Ectodermal cell (in vitro differentiated cells): ENCODE results near the gene OPA1.

Source experiments
- H3K27ac ChIP-seq: 2 replicates; pipeline ENCODE4 v1.7.0; 2013; ENCODE audit warnings: mild to moderate bottlenecking, low read depth, low read length; ENCODE audit not compliant: insufficient read depth, poor library complexity, severe bottlenecking
- H3K27me3 ChIP-seq: 2 replicates; pipeline ENCODE4 v1.7.0; 2013; ENCODE audit warnings: mild to moderate bottlenecking, low read length; ENCODE audit not compliant: insufficient read depth, control insufficient read depth, poor library complexity, severe bottlenecking
- H3K36me3 ChIP-seq: one replicate; pipeline ENCODE4 v1.7.0; 2013; ENCODE audit warnings: low read length; ENCODE audit not compliant: control insufficient read depth, insufficient read depth
- H3K4me1 ChIP-seq: one replicate; pipeline ENCODE4 v1.7.0; 2013; ENCODE audit warnings: low read length; ENCODE audit not compliant: control insufficient read depth, insufficient read depth
- H3K4me3 ChIP-seq: 2 replicates; pipeline ENCODE4 v1.7.0; 2013; ENCODE audit warnings: low read depth, low read length, control low read depth; ENCODE audit not compliant: insufficient read depth
- H3K9me3 ChIP-seq: 2 replicates; pipeline ENCODE4 v1.7.0; 2013; ENCODE audit warnings: mild to moderate bottlenecking, low read length, moderate library complexity; ENCODE audit not compliant: control insufficient read depth
- WGBS, 2 experiments: methylation state at CpG; one replicate each; pipeline ENCODE4 v1.1.7; 2013; ENCODE audit warnings: missing lambda C conversion rate in 2 of 2; 5-methylcytosine and 5-hydroxymethylcytosine counted together

The OPA1 gene

DNA sequence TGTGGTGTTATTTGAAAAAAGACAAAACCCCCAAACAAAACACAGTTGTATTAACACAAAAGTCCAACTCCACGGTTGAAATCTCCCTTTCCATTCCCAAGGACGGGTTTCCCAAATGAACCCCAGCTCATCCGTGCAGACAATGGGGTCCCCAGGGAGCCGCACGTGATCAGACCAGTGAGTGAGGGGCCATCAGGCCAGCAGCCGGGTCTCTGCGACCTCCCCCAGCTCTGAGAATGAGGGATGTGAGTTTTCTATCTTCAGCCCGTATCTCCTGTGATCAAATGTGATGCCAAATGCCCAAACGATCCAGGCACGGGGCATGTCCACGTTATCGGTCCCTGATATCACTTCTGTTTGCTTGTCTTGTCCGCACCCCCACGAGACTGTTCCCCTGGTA is 138.0 kb downstream of the OPA1 start:
- Histone ChIP-seq H3K4me3 (no peak overlapping the region), H3K4me1 (peaks cover 8% of the 10 kb centered on the region), H3K27ac (no peak overlapping the region), H3K27me3 (peaks cover 6% of the 10 kb centered on the region), H3K36me3 (no peaks in the 10 kb centered on the region), H3K9me3 (no peaks in the 10 kb centered on the region)
- WGBS, 2 experiments, result 59 to 63% methylated on average over 14 of the region's 14 CpGs

DNA sequence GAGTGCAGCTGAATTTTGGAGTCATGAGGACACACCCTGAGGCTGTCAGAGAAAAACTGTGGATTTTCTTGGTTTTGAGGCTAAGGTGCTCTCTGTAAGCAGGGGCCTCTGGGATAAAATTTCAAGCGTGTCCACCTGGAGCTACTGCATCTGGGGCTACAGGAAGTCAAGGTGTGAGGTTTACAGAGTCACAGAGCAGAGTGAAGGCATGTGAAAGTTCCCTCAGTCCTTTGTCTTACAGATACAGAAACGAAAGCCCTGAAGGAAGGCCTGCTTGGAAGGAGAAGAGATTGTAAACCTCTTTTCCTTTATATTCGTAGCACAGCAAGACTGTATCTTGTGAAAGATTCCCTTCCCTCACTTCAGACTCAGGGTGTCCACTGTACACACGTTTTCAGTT is 138.6 kb downstream of the OPA1 start:
- Histone ChIP-seq H3K4me1 (peaks cover 8% of the 10 kb centered on the region), H3K36me3 (no peaks in the 10 kb centered on the region), H3K27ac (no peak overlapping the region), H3K27me3 (peaks cover 6% of the 10 kb centered on the region), H3K4me3 (no peak overlapping the region), H3K9me3 (no peaks in the 10 kb centered on the region)
- 74 to 78% methylated on average over 4 of the region's 4 CpGs for WGBS, 2 experiments

DNA sequence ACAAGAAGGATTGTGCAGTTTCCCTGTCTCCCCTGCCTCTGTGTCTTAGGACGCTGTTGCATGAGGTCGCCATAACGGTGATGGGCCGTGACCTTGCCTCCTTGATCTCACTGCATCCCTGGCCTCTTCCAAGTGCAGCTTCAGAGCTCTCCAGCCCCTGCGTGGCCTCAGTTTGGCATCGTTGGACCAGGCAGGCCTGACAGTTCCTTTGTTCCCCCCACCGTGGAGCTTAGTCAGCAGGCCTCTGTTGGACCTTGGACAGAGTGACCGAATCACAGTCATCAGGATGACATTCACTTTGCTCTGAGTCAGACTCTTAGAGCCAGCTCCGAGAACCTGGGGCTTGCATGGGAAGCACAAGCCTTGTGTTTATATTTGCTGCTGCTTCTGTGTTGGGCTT is 139.4 kb downstream of the OPA1 start:
- Histone ChIP-seq H3K27ac (no peak overlapping the region), H3K36me3 (no peaks in the 10 kb centered on the region), H3K4me3 (no peak overlapping the region), H3K4me1 (peaks cover 8% of the 10 kb centered on the region), H3K9me3 (no peaks in the 10 kb centered on the region), H3K27me3 (peaks cover 6% of the 10 kb centered on the region)
- 93 to 95% methylated on average over 9 of the region's 9 CpGs for WGBS, 2 experiments

DNA sequence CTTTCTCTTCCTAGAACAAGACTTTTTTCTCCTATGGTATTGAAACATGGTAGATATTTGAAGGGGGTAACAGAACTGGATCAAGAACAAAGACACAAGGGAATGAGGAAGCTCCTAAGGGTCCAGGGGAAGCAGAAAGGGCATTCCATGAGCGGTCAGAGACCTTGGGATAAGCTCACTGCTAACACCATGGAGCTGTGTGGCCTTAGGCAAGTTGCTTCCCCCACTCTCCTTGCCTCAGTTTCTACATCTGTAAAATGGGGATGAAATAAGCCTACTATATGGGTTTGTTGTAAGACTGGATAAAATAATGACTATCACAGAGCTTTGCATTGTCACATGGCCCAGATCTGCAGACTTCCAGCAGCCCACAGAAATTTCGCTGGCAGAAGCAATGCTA is 139.8 kb downstream of the OPA1 start:
- WGBS, 2 experiments, result 94 to 98% methylated on average over 2 of the region's 2 CpGs
- Histone ChIP-seq H3K27me3 (peaks cover 6% of the 10 kb centered on the region), H3K27ac (no peak overlapping the region), H3K4me3 (no peak overlapping the region), H3K4me1 (peaks cover 8% of the 10 kb centered on the region), H3K9me3 (no peaks in the 10 kb centered on the region), H3K36me3 (no peaks in the 10 kb centered on the region)

DNA sequence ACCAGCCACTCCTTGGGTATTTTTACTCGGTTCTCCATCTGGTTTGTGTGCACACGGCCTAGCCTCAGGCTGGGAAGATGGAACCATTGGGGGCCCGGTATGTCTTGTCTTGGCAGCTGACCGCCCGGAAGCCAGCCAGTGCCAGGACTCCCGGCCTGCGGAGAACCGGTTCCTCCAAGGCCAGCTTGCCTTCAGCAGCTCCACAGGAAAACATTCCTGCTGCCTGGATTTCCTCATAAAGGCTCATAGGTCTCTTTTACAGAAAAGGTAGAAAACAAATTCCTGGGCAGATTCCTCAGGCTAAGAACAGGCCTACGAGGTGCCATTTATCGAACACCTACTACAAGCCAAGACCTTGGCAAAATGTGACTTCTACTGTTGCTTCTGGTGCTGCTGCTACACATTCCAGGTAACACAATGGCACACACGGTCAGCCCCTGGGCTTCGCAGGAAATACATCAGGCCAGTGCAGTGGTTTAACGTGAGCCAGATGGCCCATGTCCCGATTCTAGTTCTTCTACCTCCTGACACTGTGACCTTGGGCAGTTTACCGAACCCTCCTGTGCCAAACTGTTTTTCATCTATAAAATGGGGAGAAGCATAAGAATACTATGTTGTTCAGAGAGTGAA is 141.8 kb downstream of the OPA1 start:
- Histone ChIP-seq H3K27me3 (no peaks in the 10 kb centered on the region), H3K36me3 (no peaks in the 10 kb centered on the region), H3K4me1 (peaks cover 8% of the 10 kb centered on the region), H3K4me3 (no peak overlapping the region), H3K9me3 (no peaks in the 10 kb centered on the region), H3K27ac (no peak overlapping the region)
- 89 to 90% methylated on average over 15 of the region's 15 CpGs for WGBS, 2 experiments

DNA sequence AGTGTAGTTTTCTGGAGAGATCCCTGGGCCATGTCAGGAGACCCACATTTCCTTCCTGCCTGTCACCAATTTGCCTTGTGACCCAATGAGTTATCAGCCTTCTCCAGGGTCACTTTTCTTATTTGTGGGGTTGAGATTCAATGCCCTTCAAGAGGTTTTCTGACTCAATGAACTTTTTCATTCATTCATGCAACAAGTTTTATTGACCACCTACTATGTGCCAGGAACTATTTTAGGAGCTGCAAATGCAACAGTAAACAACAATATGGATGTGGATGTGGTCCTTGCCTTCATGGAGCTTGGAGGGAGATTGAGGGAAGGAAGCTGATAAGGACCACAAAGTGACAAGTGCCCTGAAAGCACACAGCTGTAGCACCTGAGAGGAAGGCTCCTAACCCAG is 142.8 kb downstream of the OPA1 start:
- Histone ChIP-seq H3K9me3 (no peaks in the 10 kb centered on the region), H3K4me1 (peaks cover 1% of the 10 kb centered on the region), H3K27ac (no peak overlapping the region), H3K4me3 (no peak overlapping the region), H3K27me3 (no peaks in the 10 kb centered on the region), H3K36me3 (no peaks in the 10 kb centered on the region)

DNA sequence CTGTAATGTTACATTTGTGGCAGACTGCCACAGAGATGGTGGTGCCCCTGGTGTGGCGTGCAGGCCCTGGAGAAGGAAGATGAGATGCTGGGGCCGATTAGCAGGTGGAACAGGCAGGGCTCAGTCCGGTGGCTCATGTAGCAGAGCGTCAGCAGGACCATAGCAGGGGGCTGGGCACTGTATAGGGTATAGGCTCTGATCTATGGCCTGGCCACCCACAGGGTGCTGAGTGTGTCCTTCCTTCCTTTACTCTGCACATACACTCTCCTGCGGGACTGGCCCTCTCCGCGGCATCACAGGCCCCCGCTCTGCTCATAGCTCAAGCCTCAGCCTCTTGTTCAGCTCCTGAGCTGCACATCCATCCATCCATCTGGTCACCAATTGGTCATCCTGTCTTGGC is 143.6 kb downstream of the OPA1 start:
- H3K36me3 ChIP-seq, result no peaks in the 10 kb centered on the region
- H3K4me3 ChIP-seq, result no peak overlapping the region
- H3K9me3 ChIP-seq, result no peaks in the 10 kb centered on the region
- 95 to 96% methylated on average over 8 of the region's 8 CpGs for WGBS, 2 experiments
- no peaks in the 10 kb centered on the region for H3K4me1 ChIP-seq
- no peak overlapping the region for H3K27ac ChIP-seq
- H3K27me3 ChIP-seq, result no peaks in the 10 kb centered on the region

DNA sequence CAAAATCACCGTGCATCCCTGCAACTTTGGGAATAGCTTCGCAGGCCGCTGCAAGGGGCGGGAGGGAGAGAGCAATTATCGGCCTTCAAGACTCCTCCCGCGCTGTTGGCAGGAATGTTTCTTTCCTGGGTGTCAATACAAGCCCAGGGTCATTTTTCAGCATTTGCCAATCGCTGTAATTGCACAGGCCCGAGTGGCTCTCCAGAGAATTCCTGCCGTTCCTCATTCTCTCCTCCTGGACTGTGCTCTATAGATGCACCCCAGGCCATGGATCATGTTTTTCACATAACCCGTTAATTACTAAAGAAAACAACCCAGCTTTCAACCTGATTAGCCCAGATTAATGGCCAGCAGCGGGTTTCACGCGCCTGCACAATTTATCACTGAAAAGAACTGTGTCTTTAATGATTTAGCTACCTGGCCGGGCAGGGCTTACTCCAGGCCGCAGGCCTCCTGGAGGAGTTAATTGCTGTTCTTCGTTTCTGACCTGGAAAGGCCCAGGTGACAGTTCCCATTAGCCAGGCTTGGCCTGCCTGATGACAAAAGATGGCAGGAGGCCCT is 144.3 kb downstream of the OPA1 start:
- 86 to 87% methylated on average over 17 of the region's 17 CpGs for WGBS, 2 experiments
- Histone ChIP-seq H3K36me3 (no peaks in the 10 kb centered on the region), H3K27ac (no peak overlapping the region), H3K4me3 (no peak overlapping the region), H3K27me3 (no peaks in the 10 kb centered on the region), H3K4me1 (no peaks in the 10 kb centered on the region), H3K9me3 (no peaks in the 10 kb centered on the region)

DNA sequence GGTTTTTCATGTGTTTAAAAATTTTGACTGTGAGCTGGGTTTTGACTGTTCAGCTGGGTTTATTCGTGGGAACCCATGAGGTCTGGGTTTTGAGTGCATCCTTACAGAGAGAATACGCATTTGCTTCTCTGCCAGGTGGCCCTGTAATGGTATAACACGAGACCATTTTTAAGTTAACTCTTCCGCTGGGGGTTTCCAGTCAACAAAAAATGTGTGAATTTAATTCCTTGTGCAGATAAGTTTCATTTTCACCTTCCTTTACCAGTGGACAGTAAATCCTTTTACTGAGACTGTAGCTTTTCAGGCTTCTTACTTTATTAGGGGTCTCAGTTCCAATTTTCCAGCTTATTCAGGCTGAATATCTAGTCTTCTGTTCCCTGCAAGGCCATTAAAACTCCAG is 149.6 kb downstream of the OPA1 start:
- Histone ChIP-seq H3K4me1 (no peaks in the 10 kb centered on the region), H3K36me3 (no peaks in the 10 kb centered on the region), H3K4me3 (no peak overlapping the region), H3K9me3 (no peaks in the 10 kb centered on the region), H3K27me3 (peaks cover 3% of the 10 kb centered on the region), H3K27ac (no peak overlapping the region)
- WGBS, 2 experiments, result 87 to 89% methylated on average over 4 of the region's 4 CpGs

DNA sequence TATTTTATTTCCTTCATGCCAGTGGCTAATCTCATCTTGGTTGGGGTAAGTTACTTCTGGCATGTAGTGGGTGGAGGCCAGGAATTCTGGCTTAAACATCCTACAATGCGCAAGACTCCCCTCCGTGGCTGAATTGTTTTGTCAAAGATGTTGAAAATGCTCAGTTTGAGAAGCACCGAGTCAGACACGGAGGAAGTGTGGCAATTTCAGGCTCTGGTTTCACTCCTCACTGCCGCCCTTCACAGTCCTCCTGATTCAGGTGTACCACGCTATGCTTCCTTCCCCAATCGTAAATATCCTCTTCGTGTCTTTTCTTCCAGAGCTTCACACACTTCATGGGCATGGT is 150.7 kb downstream of the OPA1 start:
- H3K9me3 ChIP-seq, result no peaks in the 10 kb centered on the region
- H3K27ac ChIP-seq, result no peak overlapping the region
- no peaks in the 10 kb centered on the region for H3K36me3 ChIP-seq
- no peak overlapping the region for H3K4me3 ChIP-seq
- WGBS, 2 experiments, result 66 to 69% methylated on average over 8 of the region's 8 CpGs
- no peaks in the 10 kb centered on the region for H3K4me1 ChIP-seq
- peaks cover 3% of the 10 kb centered on the region for H3K27me3 ChIP-seq
